HepG2 (cell line): Measurements from ENCODE around the gene RBCK1. TPM values are rescaled to one million over a fixed set of nuclear protein-coding genes. Genes with fewer than 3 reads are reported as not detected.
A peak's percentile ranks its signal among the peaks of the same experiment; 100 is the strongest.

ENCODE experiments used
- ATF1 ChIP-seq: IDR thresholded peaks from 2 replicates; pipeline ENCODE4 v1.6.1; 2016; ENCODE audit warnings: mild to moderate bottlenecking, control low read depth
- GZF1 ChIP-seq: sonication (generic); formaldehyde crosslinking; IDR thresholded peaks from 2 replicates; pipeline ENCODE4 v1.5.1; 2020; ENCODE audit warnings: mild to moderate bottlenecking, missing genetic modification reagents
- HDAC2 ChIP-seq: sonication (generic); formaldehyde crosslinking; IDR thresholded peaks from 2 replicates; pipeline ENCODE4 v1.4.0; 2020; ENCODE audit warnings: missing genetic modification reagents
- HNRNPK ChIP-seq: fragments of 200-400 bp; formaldehyde crosslinking; IDR thresholded peaks from 2 replicates; pipeline ENCODE4 v1.6.1; 2018; ENCODE audit warnings: low read length, low read depth, moderate library complexity, mild to moderate bottlenecking; ENCODE audit not compliant: poor library complexity, severe bottlenecking
- KDM1A ChIP-seq: IDR thresholded peaks from 2 replicates; pipeline ENCODE4 v1.6.1; 2016; ENCODE audit warnings: missing compliant biosample characterization
- KLF15 ChIP-seq: sonication (generic); formaldehyde crosslinking; IDR thresholded peaks from 2 replicates; pipeline ENCODE4 v1.8.1; 2023; ENCODE audit warnings: borderline replicate concordance, mild to moderate bottlenecking, inconsistent platforms, missing genetic modification reagents, mixed read lengths
- POLR2AphosphoS5 ChIP-seq: IDR thresholded peaks from 2 replicates; pipeline ENCODE4 v1.6.1; 2012; ENCODE audit warnings: low read depth, low read length
- SNAI1 ChIP-seq: sonication (generic); formaldehyde crosslinking; IDR thresholded peaks from 2 replicates; pipeline ENCODE4 v1.5.0; 2020; ENCODE audit warnings: mild to moderate bottlenecking, missing genetic modification reagents, borderline replicate concordance
- TAF1 ChIP-seq: sonication (generic); formaldehyde crosslinking; IDR thresholded peaks from 2 replicates; pipeline ENCODE4 v1.4.0; 2020; ENCODE audit warnings: missing genetic modification reagents
- TBL1XR1 ChIP-seq: fragments of 150-350 bp; IDR thresholded peaks from 2 replicates; pipeline ENCODE4 v1.6.1; 2014; ENCODE audit warnings: borderline replicate concordance, low read length; ENCODE audit not compliant: partially characterized antibody
- TGIF2 ChIP-seq: IDR thresholded peaks from 2 replicates; pipeline ENCODE4 v1.6.1; 2016; ENCODE audit warnings: control low read depth, missing compliant biosample characterization
- ZBTB20 ChIP-seq: sonication (generic); formaldehyde crosslinking; IDR thresholded peaks from 2 replicates; pipeline ENCODE4 v1.8.1; 2023; ENCODE audit warnings: missing genetic modification reagents, low read depth, mild to moderate bottlenecking, borderline replicate concordance
- ZIK1 ChIP-seq: sonication (generic); formaldehyde crosslinking; IDR thresholded peaks from 2 replicates; pipeline ENCODE4 v1.5.0; 2020; ENCODE audit warnings: mild to moderate bottlenecking, low read depth, missing genetic modification reagents, borderline replicate concordance
- ZNF484 ChIP-seq: sonication (generic); formaldehyde crosslinking; IDR thresholded peaks from 2 replicates; pipeline ENCODE4 v1.5.1; 2020; ENCODE audit warnings: mild to moderate bottlenecking, low read depth, missing genetic modification reagents, borderline replicate concordance
- ZNF572 ChIP-seq: sonication (generic); formaldehyde crosslinking; IDR thresholded peaks from 2 replicates; pipeline ENCODE4 v1.5.1; 2020; ENCODE audit warnings: mild to moderate bottlenecking, missing genetic modification reagents
- ZNF607 ChIP-seq: sonication (generic); formaldehyde crosslinking; IDR thresholded peaks from 2 replicates; pipeline ENCODE4 v1.5.1; 2020; ENCODE audit warnings: missing genetic modification reagents, mild to moderate bottlenecking, borderline replicate concordance
- ZNF614 ChIP-seq: IDR thresholded peaks from 2 replicates; pipeline ENCODE4 v1.6.1; 2018; ENCODE audit warnings: missing biosample characterization, missing genetic modification reagents, inconsistent platforms, borderline replicate concordance
- ZNF703 ChIP-seq: sonication (generic); formaldehyde crosslinking; IDR thresholded peaks from 2 replicates; pipeline ENCODE4 v1.5.1; 2020; ENCODE audit warnings: missing genetic modification reagents, mild to moderate bottlenecking, moderate library complexity, borderline replicate concordance
- ZNF713 ChIP-seq: sonication (generic); formaldehyde crosslinking; IDR thresholded peaks from 2 replicates; pipeline ENCODE4 v1.4.0; 2020; ENCODE audit warnings: mild to moderate bottlenecking, missing genetic modification reagents
- ZNF776 ChIP-seq: sonication (generic); formaldehyde crosslinking; IDR thresholded peaks from 2 replicates; pipeline ENCODE4 v1.4.0; 2020; ENCODE audit warnings: mild to moderate bottlenecking, missing genetic modification reagents
- ZNF83 ChIP-seq: sonication (generic); formaldehyde crosslinking; IDR thresholded peaks from 2 replicates; pipeline ENCODE4 v1.4.0; 2020; ENCODE audit warnings: missing genetic modification reagents, mild to moderate bottlenecking, borderline replicate concordance
- ZSCAN22 ChIP-seq: sonication (generic); formaldehyde crosslinking; IDR thresholded peaks from 2 replicates; pipeline ENCODE4 v1.4.0; 2020; ENCODE audit warnings: mild to moderate bottlenecking, missing genetic modification reagents
- polyA plus RNA-seq, 8 experiments: library from polyadenylated mRNA; depleted of rRNA in 3 of 8; stranded (reverse) in 7 of 8; unstranded in 1 of 8; fragments of >200 nt; fragmentation: Illumina TruSeq in 4 of 8; extraction: Trizol in 4 of 8; gene quantifications; 2 replicates each; pipeline versions ENCODE4 v1.2.1 to v1.2.3, GENCODE V29; 2011 to 2016; ENCODE audit warnings: low read depth in 4 of 8, missing spikeins in 1 of 8, mixed read lengths in 1 of 8; ENCODE audit not compliant: insufficient read depth in 1 of 8
- total RNA-seq, 5 experiments: library from RNA; depleted of rRNA; stranded (reverse); fragments of >200 nt; fragmentation: Illumina TruSeq; extraction: Trizol; gene quantifications; 2 replicates each; pipeline ENCODE4 v1.2.3, GENCODE V29; 2016; ENCODE audit warnings: low read depth in 1 of 5
- TF ChIP-seq, protein P1 (sequence below): fragments of 450-650 bp; IDR thresholded peaks from 2 replicates; pipeline ENCODE4 v1.6.1; 2016
- TF ChIP-seq, protein P2 (sequence below): sonication (generic); formaldehyde crosslinking; IDR thresholded peaks from 2 replicates; pipeline ENCODE4 v1.5.1; 2020; ENCODE audit warnings: missing genetic modification reagents, mild to moderate bottlenecking, borderline replicate concordance
- TF ChIP-seq, protein P3 (sequence below): IDR thresholded peaks from 2 replicates; pipeline ENCODE4 v1.6.1; 2016

The RBCK1 gene
- total and polyA plus RNA-seq, 2 of the 13 experiments (the other 11 are each of a cell fraction or from before 2014, with no cell fraction given) = 149 to 215 TPM

DNA sequence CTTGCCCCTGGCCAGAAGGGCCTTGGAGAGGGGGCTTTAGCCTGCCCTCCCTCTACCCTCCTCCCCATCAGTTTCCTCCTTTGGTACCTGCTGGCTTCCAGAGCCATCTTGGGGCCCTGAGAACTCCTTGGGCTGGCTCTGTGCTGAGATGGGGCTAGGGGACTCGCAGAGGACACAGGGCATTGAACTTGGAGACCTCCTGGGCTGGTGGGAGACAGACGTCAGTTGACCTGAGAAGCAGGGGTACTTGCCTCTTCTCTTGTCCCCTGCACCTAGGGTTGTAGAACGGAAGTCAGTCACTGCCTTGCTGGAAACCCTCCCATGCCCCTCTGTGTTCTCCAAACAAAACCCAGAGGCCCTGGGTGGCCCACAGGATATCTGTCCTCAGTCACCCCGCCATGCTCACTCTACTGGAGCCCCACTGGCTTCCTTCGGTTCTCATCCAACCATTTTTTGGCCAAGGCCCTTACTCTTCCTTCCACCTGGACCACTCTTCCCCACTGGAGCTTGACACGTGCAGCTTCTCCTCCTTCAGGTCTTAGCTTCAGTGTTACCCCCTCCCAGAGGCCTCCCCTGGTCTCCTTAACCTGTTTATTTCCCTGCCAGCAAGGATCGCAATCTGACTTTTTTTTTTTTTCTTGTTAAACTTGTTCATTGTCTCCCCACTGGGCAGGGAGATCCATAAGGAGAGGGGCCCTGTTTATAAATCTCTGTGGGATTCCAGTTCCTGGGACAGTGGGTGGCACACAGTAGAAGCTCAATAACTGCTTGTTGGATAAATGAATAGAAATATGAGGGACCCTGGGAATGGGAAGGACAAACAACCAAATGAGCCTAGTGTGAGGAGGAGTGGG lies 971 bp downstream of the RBCK1 start (continued):
- TF ChIP-seq TBL1XR1 (no peak), SNAI1 (CRISPR knock-in tag) (peak; percentile 79; the same call in 1 of the 2 replicates), TAF1 (peak; percentile 7; the same call in 1 of the 2 replicates), ZNF703 (peak; percentile 13; the same call in 1 of the 2 replicates), ATF1 (no peak), KLF15 (CRISPR knock-in tag) (0 out of 2 replicates have a peak, but pooled peaks have one; percentile 10), POLR2AphosphoS5 (peak; percentile 3; the same call in 1 of the 2 replicates), ZNF83 (CRISPR knock-in tag) (peak; percentile 8; the same call in 1 of the 2 replicates), ZBTB20 (peak; percentile 83), ZNF713 (CRISPR knock-in tag) (no peak), HNRNPK (no peak), GZF1 (CRISPR knock-in tag) (peak; percentile 51; the same call in 1 of the 2 replicates), ZNF776 (0 out of 2 replicates have a peak, but pooled peaks have one; percentile 71), KDM1A (CRISPR knock-in tag) (no peak), TGIF2 (CRISPR knock-in tag) (peak; percentile 83; the same call in 1 of the 2 replicates), ZNF484 (no peak), ZNF614 (CRISPR knock-in tag) (no peak), HDAC2 (CRISPR knock-in tag) (peak; percentile 23; the same call in 1 of the 2 replicates), ZNF572 (peak; percentile 51; the same call in 1 of the 2 replicates), ZSCAN22 (CRISPR knock-in tag) (0 out of 2 replicates have a peak, but pooled peaks have one; percentile 24), ZIK1 (CRISPR knock-in tag) (0 out of 2 replicates have a peak, but pooled peaks have one; percentile 39), ZNF607 (peak; percentile 76; the same call in 1 of the 2 replicates)
- TF ChIP-seq, protein P1, sequence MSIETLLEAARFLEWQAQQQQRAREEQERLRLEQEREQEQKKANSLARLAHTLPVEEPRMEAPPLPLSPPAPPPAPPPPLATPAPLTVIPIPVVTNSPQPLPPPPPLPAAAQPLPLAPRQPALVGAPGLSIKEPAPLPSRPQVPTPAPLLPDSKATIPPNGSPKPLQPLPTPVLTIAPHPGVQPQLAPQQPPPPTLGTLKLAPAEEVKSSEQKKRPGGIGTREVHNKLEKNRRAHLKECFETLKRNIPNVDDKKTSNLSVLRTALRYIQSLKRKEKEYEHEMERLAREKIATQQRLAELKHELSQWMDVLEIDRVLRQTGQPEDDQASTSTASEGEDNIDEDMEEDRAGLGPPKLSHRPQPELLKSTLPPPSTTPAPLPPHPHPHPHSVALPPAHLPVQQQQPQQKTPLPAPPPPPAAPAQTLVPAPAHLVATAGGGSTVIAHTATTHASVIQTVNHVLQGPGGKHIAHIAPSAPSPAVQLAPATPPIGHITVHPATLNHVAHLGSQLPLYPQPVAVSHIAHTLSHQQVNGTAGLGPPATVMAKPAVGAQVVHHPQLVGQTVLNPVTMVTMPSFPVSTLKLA = peak; percentile 55; the same call in 1 of the 2 replicates
- TF ChIP-seq, protein P2, sequence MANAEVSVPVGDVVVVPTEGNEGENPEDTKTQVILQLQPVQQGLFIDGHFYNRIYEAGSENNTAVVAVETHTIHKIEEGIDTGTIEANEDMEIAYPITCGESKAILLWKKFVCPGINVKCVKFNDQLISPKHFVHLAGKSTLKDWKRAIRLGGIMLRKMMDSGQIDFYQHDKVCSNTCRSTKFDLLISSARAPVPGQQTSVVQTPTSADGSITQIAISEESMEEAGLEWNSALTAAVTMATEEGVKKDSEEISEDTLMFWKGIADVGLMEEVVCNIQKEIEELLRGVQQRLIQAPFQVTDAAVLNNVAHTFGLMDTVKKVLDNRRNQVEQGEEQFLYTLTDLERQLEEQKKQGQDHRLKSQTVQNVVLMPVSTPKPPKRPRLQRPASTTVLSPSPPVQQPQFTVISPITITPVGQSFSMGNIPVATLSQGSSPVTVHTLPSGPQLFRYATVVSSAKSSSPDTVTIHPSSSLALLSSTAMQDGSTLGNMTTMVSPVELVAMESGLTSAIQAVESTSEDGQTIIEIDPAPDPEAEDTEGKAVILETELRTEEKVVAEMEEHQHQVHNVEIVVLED = no peak
- TF ChIP-seq, protein P3, sequence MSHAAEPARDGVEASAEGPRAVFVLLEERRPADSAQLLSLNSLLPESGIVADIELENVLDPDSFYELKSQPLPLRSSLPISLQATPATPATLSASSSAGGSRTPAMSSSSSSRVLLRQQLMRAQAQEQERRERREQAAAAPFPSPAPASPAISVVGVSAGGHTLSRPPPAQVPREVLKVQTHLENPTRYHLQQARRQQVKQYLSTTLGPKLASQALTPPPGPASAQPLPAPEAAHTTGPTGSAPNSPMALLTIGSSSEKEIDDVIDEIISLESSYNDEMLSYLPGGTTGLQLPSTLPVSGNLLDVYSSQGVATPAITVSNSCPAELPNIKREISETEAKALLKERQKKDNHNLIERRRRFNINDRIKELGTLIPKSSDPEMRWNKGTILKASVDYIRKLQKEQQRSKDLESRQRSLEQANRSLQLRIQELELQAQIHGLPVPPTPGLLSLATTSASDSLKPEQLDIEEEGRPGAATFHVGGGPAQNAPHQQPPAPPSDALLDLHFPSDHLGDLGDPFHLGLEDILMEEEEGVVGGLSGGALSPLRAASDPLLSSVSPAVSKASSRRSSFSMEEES (CRISPR knock-in tag) = no peak
